Ishikawa (cell line): Measurements from ENCODE around the gene VPS11.

Experiments
- CREB1 ChIP-seq: IDR thresholded peaks from 2 replicates; pipeline ENCODE4 v1.6.1; 2012; ENCODE audit warnings: low read depth
- EP300 ChIP-seq: IDR thresholded peaks from 2 replicates; pipeline ENCODE4 v1.6.1; 2012; ENCODE audit warnings: borderline replicate concordance
- TCF12 ChIP-seq: IDR thresholded peaks from 2 replicates; pipeline ENCODE4 v1.6.1; 2012; ENCODE audit warnings: low read depth
- TEAD4 ChIP-seq: IDR thresholded peaks from 2 replicates; pipeline ENCODE4 v1.6.1; 2012
- YY1 ChIP-seq: IDR thresholded peaks from 2 replicates; pipeline ENCODE4 v1.6.1; 2012; ENCODE audit warnings: low read depth
- ZBTB7A ChIP-seq: IDR thresholded peaks from 2 replicates; pipeline ENCODE4 v1.6.1; 2012; ENCODE audit warnings: low read depth
- TF ChIP-seq, protein P1 (sequence below): IDR thresholded peaks from 2 replicates; pipeline ENCODE4 v1.6.1; 2012; ENCODE audit warnings: low read depth, mild to moderate bottlenecking

DNA sequence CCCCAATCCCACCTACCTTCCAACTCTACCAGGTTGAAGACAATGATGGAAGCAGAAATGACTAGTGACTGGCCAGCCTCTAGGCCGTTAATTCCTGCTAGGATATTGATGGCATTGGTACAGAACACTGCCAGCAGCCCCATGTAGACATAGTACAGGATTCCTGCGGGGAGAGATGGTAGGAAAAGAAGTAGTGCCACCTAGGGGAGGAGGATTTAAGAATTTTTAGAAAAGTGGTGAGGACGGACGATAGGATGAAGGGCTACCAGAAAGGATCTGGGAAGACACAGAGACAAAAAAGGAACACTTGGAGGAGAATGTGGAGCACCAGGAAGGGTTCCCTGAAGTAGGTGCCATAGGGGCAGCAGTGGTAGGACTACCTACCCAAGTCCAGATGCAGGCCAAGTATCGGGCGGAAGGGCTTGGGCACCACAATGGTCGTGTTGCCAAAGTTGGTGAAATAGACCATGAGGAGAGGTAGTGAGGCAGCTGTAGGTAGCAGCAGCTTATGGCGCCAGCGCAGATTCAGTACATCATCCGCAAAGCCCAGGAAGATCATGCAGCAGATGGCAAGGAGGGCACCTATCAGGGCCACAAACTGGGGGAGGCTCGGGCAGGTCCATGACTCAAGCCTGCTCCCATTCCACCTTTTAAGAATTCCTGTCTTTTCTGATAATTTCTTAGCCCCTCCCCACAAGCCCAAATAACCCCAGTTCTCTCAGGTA is 32.8 kb downstream of the VPS11 start:
- TF ChIP-seq YY1 (no peak), TEAD4 (no peak), EP300 (no peak), TCF12 (no peak), CREB1 (no peak), ZBTB7A (no peak)
- TF ChIP-seq, protein P1, sequence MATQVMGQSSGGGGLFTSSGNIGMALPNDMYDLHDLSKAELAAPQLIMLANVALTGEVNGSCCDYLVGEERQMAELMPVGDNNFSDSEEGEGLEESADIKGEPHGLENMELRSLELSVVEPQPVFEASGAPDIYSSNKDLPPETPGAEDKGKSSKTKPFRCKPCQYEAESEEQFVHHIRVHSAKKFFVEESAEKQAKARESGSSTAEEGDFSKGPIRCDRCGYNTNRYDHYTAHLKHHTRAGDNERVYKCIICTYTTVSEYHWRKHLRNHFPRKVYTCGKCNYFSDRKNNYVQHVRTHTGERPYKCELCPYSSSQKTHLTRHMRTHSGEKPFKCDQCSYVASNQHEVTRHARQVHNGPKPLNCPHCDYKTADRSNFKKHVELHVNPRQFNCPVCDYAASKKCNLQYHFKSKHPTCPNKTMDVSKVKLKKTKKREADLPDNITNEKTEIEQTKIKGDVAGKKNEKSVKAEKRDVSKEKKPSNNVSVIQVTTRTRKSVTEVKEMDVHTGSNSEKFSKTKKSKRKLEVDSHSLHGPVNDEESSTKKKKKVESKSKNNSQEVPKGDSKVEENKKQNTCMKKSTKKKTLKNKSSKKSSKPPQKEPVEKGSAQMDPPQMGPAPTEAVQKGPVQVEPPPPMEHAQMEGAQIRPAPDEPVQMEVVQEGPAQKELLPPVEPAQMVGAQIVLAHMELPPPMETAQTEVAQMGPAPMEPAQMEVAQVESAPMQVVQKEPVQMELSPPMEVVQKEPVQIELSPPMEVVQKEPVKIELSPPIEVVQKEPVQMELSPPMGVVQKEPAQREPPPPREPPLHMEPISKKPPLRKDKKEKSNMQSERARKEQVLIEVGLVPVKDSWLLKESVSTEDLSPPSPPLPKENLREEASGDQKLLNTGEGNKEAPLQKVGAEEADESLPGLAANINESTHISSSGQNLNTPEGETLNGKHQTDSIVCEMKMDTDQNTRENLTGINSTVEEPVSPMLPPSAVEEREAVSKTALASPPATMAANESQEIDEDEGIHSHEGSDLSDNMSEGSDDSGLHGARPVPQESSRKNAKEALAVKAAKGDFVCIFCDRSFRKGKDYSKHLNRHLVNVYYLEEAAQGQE: no peak
